NCI-H2029 (cell line): ENCODE data around the gene NAGLU.
A peak's percentile ranks its signal among the peaks of the same experiment; 100 is the strongest.

ENCODE experiments used
- DNase-seq: peaks from one replicate; lab custom pipeline; 2025; lab: John Stamatoyannopoulos, UW

Gene NAGLU

DNA sequence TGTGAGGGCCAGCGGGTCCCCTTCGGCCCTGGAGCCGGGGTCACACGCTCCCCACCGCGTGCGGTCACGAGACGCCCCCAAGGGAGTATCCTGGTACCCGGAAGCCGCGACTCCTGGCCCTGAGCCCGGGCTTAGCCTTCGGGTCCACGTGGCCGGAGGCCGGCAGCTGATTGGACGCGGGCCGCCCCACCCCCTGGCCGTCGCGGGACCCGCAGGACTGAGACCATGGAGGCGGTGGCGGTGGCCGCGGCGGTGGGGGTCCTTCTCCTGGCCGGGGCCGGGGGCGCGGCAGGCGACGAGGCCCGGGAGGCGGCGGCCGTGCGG lies at the start of gene NAGLU:
TSS of gene NAGLU (plus strand) at position 194 of the 324 bp plus-strand sequence. CDS start at position 226, 32 bp downstream.
- DNase-seq, result peak; percentile 79

DNA sequence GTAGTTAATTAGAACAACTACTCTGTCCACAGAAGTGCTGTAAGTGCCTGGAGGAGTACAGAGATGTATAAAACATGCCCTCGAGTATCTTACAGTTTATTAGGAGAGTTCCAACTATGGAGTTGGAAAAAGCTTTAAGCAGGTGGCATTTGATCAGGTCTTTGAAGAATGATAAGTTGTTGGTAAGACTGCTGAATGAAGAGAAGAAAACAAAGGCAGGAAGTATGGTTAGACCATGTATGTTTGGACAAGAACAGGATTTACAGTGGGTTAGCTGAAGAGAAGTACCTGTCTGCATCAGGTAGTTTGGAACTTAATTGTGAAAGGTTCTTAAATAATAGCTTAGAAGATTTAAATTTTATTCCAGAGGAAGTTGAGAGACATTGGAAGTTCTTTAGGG lies 48.0 kb upstream of the NAGLU start:
- DNase-seq, result no peak

DNA sequence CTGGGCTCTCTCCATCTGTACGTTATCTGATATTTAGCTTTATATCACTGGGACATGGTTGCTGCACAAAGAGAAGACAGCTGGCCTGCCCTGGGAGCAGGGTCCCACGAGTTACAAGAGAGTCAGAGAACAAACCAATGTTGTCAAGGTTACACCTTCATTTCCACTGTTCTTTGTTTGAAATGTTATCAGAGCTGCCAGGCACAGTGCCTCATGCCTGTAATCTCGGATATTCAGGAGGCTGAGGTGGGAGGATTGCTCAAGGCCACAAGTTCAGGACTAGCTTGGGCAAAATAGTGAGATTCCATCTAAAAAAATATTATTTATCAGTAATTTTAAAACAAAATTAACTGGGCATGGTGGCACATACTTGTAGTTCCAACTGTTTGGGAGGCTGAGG lies 42.7 kb upstream of the NAGLU start:
- no peak for DNase-seq

DNA sequence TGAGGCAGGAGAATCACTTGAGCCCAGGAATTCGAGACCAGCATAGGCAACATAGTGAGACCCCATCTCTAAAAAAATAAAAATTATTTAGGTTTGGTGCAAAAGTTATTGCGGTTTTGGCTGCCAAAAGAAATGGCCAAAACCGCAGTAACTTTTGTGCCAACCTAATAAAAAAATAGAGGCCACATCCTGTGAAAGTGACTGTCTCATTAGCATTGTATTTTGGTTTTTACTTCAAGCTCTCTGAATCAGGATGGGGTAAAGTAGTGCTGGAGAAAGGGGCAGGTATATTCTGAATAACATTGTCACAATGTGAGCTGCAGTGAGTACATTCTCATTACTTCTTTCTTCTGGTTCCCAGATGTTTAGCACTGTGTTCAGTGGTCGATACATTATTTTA lies 41.4 kb upstream of the NAGLU start:
- DNase-seq, result no peak

DNA sequence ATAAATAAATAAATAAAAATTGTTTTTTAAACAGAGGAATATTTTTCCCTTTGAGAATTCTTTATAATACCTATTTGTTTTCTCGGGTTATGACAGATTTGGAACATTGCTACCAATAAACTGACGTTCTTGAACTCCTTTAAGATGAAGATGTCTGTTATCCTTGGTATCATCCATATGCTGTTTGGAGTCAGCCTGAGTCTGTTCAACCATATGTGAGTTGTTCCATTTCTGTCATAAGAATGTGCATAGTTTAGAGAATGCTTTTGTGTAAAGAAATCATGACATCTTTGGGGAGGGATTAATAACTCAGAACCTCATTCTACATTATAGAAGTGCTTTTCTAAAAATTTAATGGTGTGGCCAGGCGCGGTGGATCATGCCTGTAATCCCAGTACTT lies 37.2 kb upstream of the NAGLU start:
- DNase-seq, result no peak

DNA sequence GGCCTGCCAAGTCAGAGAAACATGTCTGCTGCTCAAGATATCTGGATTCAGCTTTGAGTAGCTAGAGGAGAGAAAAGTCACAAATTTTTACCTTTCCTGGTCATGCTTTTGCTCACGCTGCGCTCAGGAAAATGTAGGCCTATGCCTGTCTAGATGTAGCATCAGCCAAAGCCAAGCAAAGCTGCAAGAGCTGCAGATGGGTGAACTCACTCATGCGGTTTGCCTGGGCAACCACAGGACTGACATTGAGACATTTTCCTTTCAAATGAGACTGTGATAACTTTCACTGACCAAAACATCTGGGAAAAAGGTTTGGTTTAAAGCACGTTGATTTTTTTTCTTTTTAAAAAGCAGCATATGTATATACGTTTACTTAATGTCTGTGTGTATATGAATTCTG lies 34.0 kb upstream of the NAGLU start:
- DNase-seq, result no peak

DNA sequence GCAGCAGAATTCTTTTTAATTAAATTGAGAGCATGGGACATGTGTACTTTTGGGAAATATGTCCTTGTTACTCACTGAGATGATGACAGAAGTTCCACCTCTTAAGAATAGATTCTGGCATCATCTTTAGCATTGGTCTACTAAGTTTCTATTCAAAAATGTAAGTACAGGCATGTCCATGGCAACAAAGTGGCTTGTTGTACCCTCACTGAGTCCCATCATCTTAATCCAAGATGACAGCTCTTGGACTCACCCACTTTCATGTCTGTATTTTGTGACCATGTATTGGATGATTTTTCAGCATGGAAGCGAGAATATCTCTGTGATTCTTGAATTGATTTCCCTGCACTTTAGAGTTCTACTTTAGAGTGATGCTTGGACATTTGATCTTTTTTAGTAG lies 33.1 kb upstream of the NAGLU start:
- DNase-seq, result no peak

DNA sequence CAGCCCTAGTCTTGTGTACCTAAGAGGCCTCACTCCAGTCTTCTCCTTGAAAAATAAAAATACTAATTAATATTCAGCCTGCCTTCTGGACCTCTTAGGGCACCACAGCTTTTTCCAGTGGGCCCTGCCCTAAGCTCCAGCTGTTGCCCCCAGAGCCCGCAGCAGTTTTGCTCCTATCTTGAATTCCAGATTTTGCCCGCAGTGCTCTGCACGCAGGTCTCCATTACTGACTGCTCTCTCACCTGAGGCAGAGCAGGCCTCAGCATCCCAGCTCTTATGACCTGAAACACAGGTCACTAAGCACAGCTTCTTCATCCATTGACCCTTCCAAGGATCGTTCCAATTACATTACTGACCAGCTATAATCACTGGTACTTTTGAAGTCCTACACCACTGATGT lies 28.4 kb upstream of the NAGLU start:
- DNase-seq, result no peak

DNA sequence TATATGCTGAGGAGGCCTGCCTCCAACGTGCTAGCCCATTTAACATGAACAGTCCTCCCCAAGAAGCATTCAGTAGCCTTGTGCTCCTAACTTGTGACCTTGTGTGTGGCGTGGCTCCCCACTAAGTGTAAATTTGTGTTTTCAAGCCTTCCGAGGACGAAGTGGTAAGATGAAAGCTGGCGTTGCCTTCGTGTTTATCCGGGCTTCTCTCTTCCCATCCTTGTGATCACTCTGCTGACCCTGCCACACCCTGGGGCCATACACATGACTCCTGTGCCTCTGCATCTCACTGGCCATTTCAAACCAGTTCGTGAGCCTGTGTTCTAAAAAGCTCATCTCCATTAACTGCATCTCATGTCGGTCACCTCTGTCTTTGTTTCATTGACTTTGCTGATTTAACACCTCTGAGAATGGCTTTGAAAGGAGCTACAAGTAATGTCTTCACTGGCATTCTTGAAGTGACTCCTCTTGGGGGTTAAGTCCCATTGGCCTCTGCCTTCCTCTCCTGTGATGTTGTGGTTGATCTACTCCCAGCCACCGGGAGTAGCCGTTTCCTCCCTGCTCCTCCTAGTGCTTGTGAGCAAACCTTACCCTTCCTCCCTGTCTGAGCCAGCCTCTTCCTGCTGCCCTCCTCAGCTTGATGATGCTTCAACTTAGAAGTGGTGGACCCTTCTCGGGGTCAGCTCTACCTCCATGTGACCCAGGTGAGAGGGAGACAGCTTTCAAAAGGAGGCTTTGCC lies 27.4 kb upstream of the NAGLU start:
- DNase-seq, result no peak

DNA sequence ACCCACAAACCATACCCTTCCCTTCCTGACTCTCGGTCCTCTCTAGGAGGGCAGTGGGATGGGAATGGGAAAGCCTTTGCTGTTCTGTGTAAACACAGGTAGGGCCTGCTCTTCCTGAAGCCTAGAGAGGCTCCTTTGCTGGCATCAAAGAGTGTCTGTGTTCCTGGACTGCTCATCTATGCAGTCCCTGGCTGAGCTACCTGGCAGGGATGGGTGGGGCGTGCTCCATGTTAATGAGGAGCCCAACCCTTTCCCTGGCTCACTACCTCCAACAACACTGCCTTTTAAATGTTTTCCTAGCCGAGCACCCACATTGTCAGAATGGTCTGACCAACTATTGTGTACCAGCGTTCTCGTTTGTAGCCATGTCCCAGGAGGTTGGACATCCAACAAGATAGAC lies 26.6 kb upstream of the NAGLU start:
- no peak for DNase-seq

DNA sequence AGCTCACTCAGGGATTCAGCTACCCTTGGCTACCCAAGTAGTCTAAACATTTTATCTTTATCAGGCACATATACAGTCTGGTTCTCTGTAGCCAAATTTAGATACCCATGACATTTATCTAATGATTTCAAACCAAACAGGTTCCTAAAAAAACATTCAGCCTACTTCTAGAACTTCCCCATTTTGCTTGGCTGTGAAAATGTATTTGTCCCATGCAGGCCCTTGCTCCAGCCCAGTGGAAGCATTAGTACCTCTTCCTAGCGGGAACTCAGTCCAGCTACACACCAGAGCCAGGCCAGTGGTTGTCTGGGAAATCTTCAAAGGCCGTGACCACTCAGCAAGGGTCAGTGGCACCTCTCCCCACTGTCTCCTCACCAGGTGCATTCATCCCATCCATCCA lies 26.2 kb upstream of the NAGLU start:
- DNase-seq, result no peak

DNA sequence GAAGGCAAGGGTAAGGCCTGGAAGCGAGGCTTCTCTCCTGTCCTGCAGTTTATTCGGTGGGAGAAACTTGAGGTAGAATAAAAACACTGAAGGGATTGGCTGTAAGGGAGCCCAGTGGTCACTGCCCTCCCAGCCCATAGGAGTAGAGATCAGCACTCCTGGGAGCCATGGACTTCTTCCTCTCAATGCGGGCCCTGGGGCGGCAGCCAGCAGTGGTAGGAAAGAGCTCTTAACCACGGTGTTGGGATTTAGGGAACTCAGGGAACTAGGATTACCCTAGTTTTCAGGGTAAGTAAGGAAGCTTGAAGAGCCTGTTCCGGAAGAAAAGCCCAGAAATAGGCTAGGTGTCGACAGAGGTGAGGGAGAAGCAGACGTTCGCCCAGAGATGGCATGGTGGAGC lies 23.8 kb upstream of the NAGLU start:
- DNase-seq, result no peak

DNA sequence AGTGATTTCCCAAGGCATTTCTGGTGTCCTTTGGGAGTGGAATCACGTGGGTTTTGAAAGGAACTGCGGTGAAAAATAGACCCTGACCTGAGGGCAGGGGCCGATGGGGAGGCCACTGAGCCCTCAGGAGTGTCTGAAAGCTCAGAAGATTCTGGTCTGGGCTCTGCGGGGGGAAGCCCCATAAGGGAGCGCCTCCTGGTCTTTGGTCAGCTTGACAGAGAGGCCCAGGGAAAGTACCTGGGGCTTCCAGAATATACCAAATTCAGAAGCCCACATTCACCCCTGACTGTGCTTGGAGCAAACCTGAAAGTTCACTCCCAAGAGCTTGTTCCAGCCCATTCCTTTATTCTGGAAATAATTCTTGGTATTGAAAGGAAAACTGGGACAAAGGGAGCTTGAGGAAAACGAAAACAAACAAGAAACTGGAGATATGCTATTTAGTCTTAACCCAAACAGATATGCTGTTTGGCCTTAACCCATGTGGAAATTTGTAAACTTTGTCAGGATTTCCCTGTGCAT lies 23.2 kb upstream of the NAGLU start:
- no peak for DNase-seq

DNA sequence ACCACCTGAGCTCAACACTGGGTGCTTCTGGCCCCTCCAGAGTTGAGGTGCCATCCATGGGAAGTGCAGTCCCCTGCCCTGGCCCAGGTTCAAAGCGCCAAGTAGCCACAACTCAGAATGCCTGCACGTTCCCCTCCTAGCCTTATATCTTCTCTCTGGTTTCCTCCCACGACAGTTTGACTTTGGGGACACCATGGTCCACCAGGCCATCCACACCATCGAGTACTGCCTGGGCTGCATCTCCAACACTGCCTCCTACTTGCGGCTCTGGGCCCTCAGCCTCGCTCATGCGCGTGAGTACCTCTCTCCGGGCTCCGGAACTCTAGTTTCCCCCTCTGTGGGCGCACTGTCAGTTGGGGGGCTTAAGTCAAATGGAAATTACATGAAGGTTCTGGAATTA lies 22.4 kb upstream of the NAGLU start:
- DNase-seq, result no peak

DNA sequence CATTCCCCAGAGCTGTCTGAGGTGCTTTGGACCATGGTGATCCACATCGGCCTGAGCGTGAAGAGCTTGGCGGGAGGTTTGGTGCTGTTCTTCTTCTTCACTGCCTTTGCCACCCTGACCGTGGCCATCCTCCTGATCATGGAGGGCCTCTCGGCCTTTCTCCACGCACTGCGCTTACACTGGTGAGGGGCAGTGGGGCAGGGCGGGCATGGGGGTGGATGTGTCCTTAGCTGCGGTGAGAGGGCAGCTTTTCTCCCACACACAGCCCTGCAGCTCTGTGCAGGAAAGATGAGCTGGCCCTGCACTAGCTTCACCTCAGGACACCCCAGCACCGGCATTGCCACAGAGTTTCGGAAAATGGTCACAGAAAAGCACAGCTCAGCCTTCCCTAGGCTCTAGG lies 21.8 kb upstream of the NAGLU start:
- no peak for DNase-seq

DNA sequence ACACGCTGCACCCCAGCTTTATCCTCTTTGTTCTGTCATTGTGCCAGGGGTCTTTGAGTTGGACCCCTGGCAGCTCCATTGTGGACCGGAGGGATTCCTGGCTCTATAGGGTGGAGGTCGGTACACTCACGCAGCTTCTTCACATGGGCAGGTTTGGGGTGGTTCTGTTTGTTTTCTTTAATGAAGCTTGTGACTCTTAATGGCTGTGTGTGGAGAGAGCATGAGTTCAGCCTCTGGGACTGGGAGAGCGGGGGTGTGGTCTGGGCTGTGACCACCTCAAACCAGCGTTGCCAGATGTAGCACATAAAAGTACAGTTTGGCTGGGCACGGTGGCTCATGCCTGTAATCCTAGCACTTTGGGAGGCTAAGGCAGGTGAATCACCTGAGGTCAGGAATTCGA lies 21.2 kb upstream of the NAGLU start:
- no peak for DNase-seq

DNA sequence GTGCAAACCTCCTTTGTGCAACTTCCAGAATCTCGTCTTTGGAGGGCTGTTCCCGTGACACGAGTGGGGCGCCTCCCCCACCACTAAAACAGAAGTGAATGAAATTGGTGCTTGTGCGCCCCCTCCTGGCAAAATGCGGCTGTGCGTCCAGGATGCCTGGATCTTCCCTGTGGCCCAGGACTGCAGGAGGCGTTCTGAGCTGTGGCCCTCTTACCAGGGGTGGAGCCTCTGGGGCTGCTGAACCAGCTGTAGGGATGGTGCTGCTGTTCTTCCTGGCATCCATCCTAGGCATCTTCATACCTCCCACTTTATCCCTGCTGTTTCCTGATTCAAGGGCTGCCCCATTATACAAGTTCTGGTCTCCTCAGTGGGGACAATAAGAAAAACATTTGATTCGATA lies 18.5 kb upstream of the NAGLU start:
- peak; percentile 14 for DNase-seq

DNA sequence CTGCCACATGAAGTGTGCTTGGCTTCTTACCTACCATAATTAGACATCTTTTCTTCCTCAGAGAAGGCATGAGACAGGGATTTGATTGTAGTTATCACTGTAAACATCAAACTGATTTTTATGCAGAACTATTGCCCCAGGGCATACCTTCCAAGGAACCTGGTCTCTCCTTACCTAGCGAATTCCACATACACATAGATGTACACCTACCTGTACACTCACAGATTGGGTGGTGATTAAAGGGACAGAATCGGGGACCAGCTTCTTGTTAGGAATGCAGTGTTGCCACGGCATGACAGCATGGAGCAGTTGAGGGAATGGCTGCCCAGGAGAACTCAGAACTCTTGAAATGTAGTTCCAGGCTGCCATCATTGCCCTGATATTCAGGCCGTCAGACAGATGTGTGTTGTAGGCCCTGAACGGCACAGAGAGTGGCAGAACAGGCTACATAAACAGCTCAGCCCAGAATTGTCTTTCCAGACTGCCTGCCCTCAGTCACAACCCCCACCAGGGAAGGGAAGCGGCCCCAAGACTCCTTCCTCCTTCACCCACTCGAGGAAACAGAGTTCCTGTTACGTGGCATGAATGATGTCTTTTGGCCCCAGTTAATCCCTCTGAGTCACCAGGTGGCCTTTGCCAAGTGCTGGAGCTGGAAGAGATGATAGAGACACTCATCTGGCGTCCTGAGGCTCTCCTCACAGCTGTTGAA lies 17.8 kb upstream of the NAGLU start:
- DNase-seq, result peak; percentile 31

DNA sequence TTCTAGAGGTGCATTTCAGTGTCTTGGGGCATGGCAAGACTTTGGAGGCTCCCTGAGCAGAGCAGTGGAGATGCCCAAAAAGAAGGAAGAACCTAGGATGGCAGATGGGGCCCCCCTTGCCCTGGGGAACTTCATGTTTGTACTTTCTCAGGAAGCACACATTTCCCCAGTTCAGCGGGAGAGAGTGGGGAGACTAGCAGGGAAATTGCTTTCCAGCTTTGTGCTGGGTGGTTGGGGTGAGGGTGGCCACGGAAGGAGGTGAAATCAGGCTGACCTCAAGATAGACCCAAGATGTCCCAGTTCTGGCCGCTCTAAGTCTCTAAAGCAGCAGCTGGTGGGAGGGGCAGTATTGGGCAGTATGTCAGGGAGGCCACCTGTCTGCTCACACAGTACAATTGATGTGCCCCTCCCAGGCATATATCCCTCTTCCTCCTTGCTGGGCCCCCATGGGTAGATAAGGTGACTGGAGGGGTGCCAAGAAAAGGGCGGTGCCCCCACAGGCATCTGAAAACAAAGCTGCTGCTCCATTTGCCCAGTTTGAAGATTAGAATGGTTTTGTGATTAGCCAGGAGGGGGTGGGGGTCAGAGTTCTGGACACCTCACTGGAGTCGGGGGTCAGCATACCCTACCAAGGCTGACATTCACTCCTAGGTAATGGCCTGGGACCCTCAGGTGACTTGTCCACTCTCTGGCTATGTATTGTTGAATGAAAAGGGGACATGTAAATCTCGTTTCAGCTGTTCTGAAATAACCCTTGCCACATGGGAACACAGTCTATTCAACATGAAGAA lies 17.1 kb upstream of the NAGLU start:
- DNase-seq, result no peak

DNA sequence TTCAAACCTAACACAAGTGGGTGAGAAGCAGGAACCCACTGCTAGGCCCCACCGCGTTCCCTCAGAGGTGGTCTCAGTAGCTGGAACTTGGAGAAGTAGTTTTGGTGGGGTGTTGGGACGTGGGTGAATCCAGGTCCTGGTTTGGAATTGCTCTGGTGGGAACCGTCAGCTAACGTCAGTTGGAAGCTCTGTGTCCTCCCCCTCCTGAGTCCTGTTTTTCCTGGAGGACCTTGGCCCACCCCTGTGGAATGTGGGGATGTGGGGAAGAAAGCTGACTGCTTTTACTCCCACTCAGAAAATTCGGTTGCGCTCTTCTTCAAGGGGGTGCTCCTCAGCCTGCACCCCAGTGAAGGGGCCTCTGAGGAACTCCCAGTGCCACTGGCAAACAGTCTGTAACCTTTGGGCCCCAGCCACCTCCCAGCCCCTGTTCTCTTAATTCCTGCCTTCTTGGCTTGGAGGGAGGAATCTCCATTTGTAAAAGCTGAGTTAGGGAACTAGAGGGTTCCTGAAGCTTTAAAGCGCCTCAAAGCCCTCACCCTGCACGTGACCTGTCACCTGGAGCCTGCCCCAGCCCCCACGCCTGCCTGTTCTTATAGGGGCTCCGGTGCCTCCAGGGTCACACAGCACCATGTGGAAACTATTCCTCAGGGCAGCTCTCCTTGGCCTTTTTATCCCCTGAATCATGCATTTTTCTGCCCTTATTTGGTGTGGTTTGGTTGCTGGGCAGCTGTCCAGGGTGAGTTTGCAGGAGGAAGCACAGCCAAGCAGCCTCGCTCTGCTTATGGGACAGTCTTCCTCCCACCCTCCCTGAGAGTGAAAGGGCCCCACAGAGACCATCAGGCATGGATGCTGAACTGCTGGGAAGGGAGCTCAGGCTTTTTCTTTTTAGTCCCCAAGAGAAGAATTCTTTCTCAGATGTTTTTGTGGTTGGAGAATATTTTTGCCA lies 16.2 kb upstream of the NAGLU start:
- DNase-seq, result no peak

DNA sequence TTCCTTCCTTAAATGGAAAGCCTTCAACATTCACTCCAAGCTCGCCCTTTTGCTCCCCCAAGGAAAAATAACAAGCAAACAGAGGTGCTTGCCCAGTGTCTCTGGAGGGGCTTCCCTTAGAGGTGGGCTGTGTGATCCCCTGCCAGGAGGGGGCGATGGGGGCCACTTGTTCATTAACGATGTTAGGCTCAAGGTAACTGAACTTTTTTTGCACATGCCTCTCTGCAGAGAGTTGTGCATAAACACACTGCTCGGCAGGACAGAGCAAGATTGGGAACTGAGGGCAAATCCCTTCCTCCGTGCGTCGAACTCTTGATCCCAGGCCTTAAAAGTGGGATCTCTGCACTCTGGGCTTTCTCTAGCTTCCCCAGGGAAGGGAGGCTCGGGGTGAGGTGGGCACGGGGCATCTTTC lies 15.5 kb upstream of the NAGLU start:
- no peak for DNase-seq

DNA sequence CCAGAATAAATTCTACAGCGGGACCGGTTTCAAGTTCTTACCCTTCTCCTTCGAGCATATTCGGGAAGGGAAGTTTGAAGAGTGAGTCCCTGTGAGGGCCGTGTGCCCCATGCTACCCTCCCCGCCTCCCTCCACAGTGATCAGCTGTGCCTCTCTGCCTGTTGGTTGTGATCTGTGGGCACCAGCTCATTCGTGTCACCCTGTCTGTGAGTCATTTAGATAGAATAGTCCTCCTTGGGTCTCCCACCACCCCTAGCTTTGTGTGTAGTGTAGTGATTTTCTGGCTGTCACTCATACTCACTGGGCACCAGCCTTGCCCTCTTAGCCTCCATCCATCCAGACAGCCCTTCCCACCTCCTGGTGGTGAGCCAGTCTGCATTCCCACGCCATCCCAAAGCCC lies 15.0 kb upstream of the NAGLU start:
- no peak for DNase-seq
